ENCODE data around the gene ESR1.

DNA sequence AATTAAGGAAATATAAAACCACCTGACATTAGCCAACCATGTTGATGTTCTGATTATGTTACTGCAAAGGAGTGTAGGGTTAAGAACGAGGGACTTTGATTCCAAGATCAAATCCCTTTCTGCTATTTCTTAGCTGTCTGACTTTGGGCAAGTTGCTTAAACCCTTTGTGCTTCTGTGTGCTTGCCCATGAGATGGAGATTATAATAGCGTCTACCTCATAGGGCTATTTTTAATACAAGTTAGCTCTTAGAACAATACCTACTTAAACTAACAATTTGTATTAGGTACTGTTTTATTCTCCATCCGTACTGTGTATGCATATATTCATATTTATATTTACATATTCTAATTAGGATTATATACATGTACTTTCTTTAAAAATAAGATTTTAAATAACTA is 263.8 kb downstream of the ESR1 start:
- TF ChIP-seq, protein P1, sequence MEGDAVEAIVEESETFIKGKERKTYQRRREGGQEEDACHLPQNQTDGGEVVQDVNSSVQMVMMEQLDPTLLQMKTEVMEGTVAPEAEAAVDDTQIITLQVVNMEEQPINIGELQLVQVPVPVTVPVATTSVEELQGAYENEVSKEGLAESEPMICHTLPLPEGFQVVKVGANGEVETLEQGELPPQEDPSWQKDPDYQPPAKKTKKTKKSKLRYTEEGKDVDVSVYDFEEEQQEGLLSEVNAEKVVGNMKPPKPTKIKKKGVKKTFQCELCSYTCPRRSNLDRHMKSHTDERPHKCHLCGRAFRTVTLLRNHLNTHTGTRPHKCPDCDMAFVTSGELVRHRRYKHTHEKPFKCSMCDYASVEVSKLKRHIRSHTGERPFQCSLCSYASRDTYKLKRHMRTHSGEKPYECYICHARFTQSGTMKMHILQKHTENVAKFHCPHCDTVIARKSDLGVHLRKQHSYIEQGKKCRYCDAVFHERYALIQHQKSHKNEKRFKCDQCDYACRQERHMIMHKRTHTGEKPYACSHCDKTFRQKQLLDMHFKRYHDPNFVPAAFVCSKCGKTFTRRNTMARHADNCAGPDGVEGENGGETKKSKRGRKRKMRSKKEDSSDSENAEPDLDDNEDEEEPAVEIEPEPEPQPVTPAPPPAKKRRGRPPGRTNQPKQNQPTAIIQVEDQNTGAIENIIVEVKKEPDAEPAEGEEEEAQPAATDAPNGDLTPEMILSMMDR (IDR thresholded peaks at IDR 0.05; ENCODE audit: low read length): no peak
- no peak for TF ChIP-seq EZH2 (optimal IDR thresholded peaks at IDR 0.05; ENCODE audit: low read depth, low read length)

All from MM.1S (cell line).